ENCODE measurements around the gene RNF182. TPM values are rescaled to one million over a fixed set of nuclear protein-coding genes. Genes with fewer than 3 reads are reported as not detected.
A peak's percentile ranks its signal among the peaks of the same experiment; 100 is the strongest.

Gene RNF182
- total and polyA plus RNA-seq, 2 donors, result 0.90 to 1.4 TPM

GRCh38 chr6:13892017-13892645 is 32.6 kb upstream of the RNF182 start:
- no peak for DNase-seq (ENCODE audit: low read depth in 6 of 9, low spot score in 9 of 9)
- Histone ChIP-seq H3K4me3 (ENCODE audit: low read length in 2 of 2) (no peak overlapping the region), H3K27ac (ENCODE audit: low read depth in 1 of 2, low read length in 1 of 2) (no peak overlapping the region), H3K9me3 (ENCODE audit: control insufficient read depth in 2 of 2, insufficient read depth in 1 of 2, low read length in 1 of 2) (no peaks in the 10 kb centered on the region), H3K36me3 (ENCODE audit: control insufficient read depth in 2 of 2, insufficient read depth in 2 of 2, low read length in 1 of 2) (no peaks in the 10 kb centered on the region), H3K4me1 (ENCODE audit: control insufficient read depth in 2 of 2, insufficient read depth in 2 of 2, low read length in 2 of 2) (no peaks in the 10 kb centered on the region), H3K27me3 (ENCODE audit: control insufficient read depth in 2 of 2, insufficient read depth in 1 of 2, low read length in 1 of 2) (no peaks in the 10 kb centered on the region)
- 99% methylated on average over 2 of the region's 2 CpGs for WGBS

- H3K27ac ChIP-seq (ENCODE audit: low read depth in 1 of 2, low read length in 1 of 2), result no peak overlapping the region
- no peaks in the 10 kb centered on the region for H3K9me3 ChIP-seq (ENCODE audit: control insufficient read depth in 2 of 2, insufficient read depth in 1 of 2, low read length in 1 of 2)
- H3K27me3 ChIP-seq (ENCODE audit: control insufficient read depth in 2 of 2, insufficient read depth in 1 of 2, low read length in 1 of 2), result peaks cover 4 to 18% of the 10 kb centered on the region in 2 donors
- H3K36me3 ChIP-seq (ENCODE audit: control insufficient read depth in 2 of 2, insufficient read depth in 2 of 2, low read length in 1 of 2), result no peaks in the 10 kb centered on the region
- WGBS, result 98% methylated on average over 6 of the region's 6 CpGs
- DNase-seq (ENCODE audit: low read depth in 6 of 9, low spot score in 9 of 9), result no peak
- H3K4me3 ChIP-seq (ENCODE audit: low read length in 2 of 2), result no peak overlapping the region
- H3K4me1 ChIP-seq (ENCODE audit: control insufficient read depth in 2 of 2, insufficient read depth in 2 of 2, low read length in 2 of 2), result no peaks in the 10 kb centered on the region
These were observed 21.8 kb upstream of the RNF182 start for GRCh38 chr6:13902922-13903321.

GRCh38 chr6:13903364-13903763 is 21.4 kb upstream of the RNF182 start:
- no peak for DNase-seq (ENCODE audit: low read depth in 6 of 9, low spot score in 9 of 9)
- Histone ChIP-seq H3K36me3 (ENCODE audit: control insufficient read depth in 2 of 2, insufficient read depth in 2 of 2, low read length in 1 of 2) (no peaks in the 10 kb centered on the region), H3K4me3 (ENCODE audit: low read length in 2 of 2) (no peak overlapping the region), H3K27me3 (ENCODE audit: control insufficient read depth in 2 of 2, insufficient read depth in 1 of 2, low read length in 1 of 2) (peaks cover 5 to 18% of the 10 kb centered on the region in 2 donors), H3K4me1 (ENCODE audit: control insufficient read depth in 2 of 2, insufficient read depth in 2 of 2, low read length in 2 of 2) (no peaks in the 10 kb centered on the region), H3K27ac (ENCODE audit: low read depth in 1 of 2, low read length in 1 of 2) (no peak overlapping the region), H3K9me3 (ENCODE audit: control insufficient read depth in 2 of 2, insufficient read depth in 1 of 2, low read length in 1 of 2) (no peaks in the 10 kb centered on the region)
- 76% methylated on average over 3 of the region's 3 CpGs for WGBS

GRCh38 chr6:13907001-13907350 is 17.8 kb upstream of the RNF182 start:
- WGBS, result 95% methylated on average over 2 of the region's 2 CpGs
- DNase-seq (ENCODE audit: low read depth in 6 of 9, low spot score in 9 of 9), result no peak
- H3K4me1 ChIP-seq (ENCODE audit: control insufficient read depth in 2 of 2, insufficient read depth in 2 of 2, low read length in 2 of 2), result peaks cover 0 to 4% of the 10 kb centered on the region in 2 donors
- H3K9me3 ChIP-seq (ENCODE audit: control insufficient read depth in 2 of 2, insufficient read depth in 1 of 2, low read length in 1 of 2), result no peaks in the 10 kb centered on the region
- H3K27ac ChIP-seq (ENCODE audit: low read depth in 1 of 2, low read length in 1 of 2), result no peak overlapping the region
- H3K4me3 ChIP-seq (ENCODE audit: low read length in 2 of 2), result no peak overlapping the region
- H3K36me3 ChIP-seq (ENCODE audit: control insufficient read depth in 2 of 2, insufficient read depth in 2 of 2, low read length in 1 of 2), result no peaks in the 10 kb centered on the region
- peaks cover 9 to 34% of the 10 kb centered on the region in 2 donors for H3K27me3 ChIP-seq (ENCODE audit: control insufficient read depth in 2 of 2, insufficient read depth in 1 of 2, low read length in 1 of 2)

GRCh38 chr6:13907614-13908215 is 17.0 kb upstream of the RNF182 start:
- Histone ChIP-seq H3K36me3 (ENCODE audit: control insufficient read depth in 2 of 2, insufficient read depth in 2 of 2, low read length in 1 of 2) (no peaks in the 10 kb centered on the region), H3K27ac (ENCODE audit: low read depth in 1 of 2, low read length in 1 of 2) (no peak overlapping the region), H3K9me3 (ENCODE audit: control insufficient read depth in 2 of 2, insufficient read depth in 1 of 2, low read length in 1 of 2) (no peaks in the 10 kb centered on the region), H3K4me3 (ENCODE audit: low read length in 2 of 2) (no peak overlapping the region), H3K27me3 (ENCODE audit: control insufficient read depth in 2 of 2, insufficient read depth in 1 of 2, low read length in 1 of 2) (peaks cover 9 to 36% of the 10 kb centered on the region in 2 donors), H3K4me1 (ENCODE audit: control insufficient read depth in 2 of 2, insufficient read depth in 2 of 2, low read length in 2 of 2) (peaks cover 0 to 4% of the 10 kb centered on the region in 2 donors)
- WGBS, result 86% methylated on average over 2 of the region's 2 CpGs
- DNase-seq (ENCODE audit: low read depth in 6 of 9, low spot score in 9 of 9), result no peak

GRCh38 chr6:13908955-13909381 is 15.8 kb upstream of the RNF182 start:
- 7% methylated on average over 3 of the region's 3 CpGs for WGBS
- DNase-seq (ENCODE audit: low read depth in 6 of 9, low spot score in 9 of 9), result peak in 6 of 9 donors; percentile 30 to 70 (median 34)
- no peak overlapping the region for H3K4me3 ChIP-seq (ENCODE audit: low read length in 2 of 2)

GRCh38 chr6:13910443-13910842 is 14.3 kb upstream of the RNF182 start:
- no peak overlapping the region for H3K27ac ChIP-seq (ENCODE audit: low read depth in 1 of 2, low read length in 1 of 2)
- DNase-seq (ENCODE audit: low read depth in 6 of 9, low spot score in 9 of 9), result no peak
- WGBS, result over 99% methylated on average over 2 of the region's 2 CpGs
- peaks cover 0 to 4% of the 10 kb centered on the region in 2 donors for H3K4me1 ChIP-seq (ENCODE audit: control insufficient read depth in 2 of 2, insufficient read depth in 2 of 2, low read length in 2 of 2)
- H3K4me3 ChIP-seq (ENCODE audit: low read length in 2 of 2), result no peak overlapping the region
- peaks cover 9 to 32% of the 10 kb centered on the region in 2 donors for H3K27me3 ChIP-seq (ENCODE audit: control insufficient read depth in 2 of 2, insufficient read depth in 1 of 2, low read length in 1 of 2)
- no peaks in the 10 kb centered on the region for H3K9me3 ChIP-seq (ENCODE audit: control insufficient read depth in 2 of 2, insufficient read depth in 1 of 2, low read length in 1 of 2)
- H3K36me3 ChIP-seq (ENCODE audit: control insufficient read depth in 2 of 2, insufficient read depth in 2 of 2, low read length in 1 of 2), result no peaks in the 10 kb centered on the region

More at GRCh38 chr6:13908955-13909381, 15.8 kb upstream of the RNF182 start:
- Histone ChIP-seq H3K27me3 (ENCODE audit: control insufficient read depth in 2 of 2, insufficient read depth in 1 of 2, low read length in 1 of 2) (peaks cover 9 to 32% of the 10 kb centered on the region in 2 donors), H3K4me1 (ENCODE audit: control insufficient read depth in 2 of 2, insufficient read depth in 2 of 2, low read length in 2 of 2) (peaks cover 0 to 4% of the 10 kb centered on the region in 2 donors), H3K27ac (ENCODE audit: low read depth in 1 of 2, low read length in 1 of 2) (no peak overlapping the region), H3K36me3 (ENCODE audit: control insufficient read depth in 2 of 2, insufficient read depth in 2 of 2, low read length in 1 of 2) (no peaks in the 10 kb centered on the region), H3K9me3 (ENCODE audit: control insufficient read depth in 2 of 2, insufficient read depth in 1 of 2, low read length in 1 of 2) (no peaks in the 10 kb centered on the region)

- Histone ChIP-seq H3K4me3 (ENCODE audit: low read length in 2 of 2) (no peak overlapping the region), H3K36me3 (ENCODE audit: control insufficient read depth in 2 of 2, insufficient read depth in 2 of 2, low read length in 1 of 2) (no peaks in the 10 kb centered on the region), H3K27me3 (ENCODE audit: control insufficient read depth in 2 of 2, insufficient read depth in 1 of 2, low read length in 1 of 2) (peaks cover 7 to 32% of the 10 kb centered on the region in 2 donors), H3K4me1 (ENCODE audit: control insufficient read depth in 2 of 2, insufficient read depth in 2 of 2, low read length in 2 of 2) (peaks cover 0 to 4% of the 10 kb centered on the region in 2 donors), H3K9me3 (ENCODE audit: control insufficient read depth in 2 of 2, insufficient read depth in 1 of 2, low read length in 1 of 2) (no peaks in the 10 kb centered on the region), H3K27ac (ENCODE audit: low read depth in 1 of 2, low read length in 1 of 2) (no peak overlapping the region)
- no peak for DNase-seq (ENCODE audit: low read depth in 6 of 9, low spot score in 9 of 9)
- WGBS, result 95% methylated on average over 2 of the region's 2 CpGs
These were observed 13.4 kb upstream of the RNF182 start for GRCh38 chr6:13911337-13911736.

GRCh38 chr6:13913226-13914001 is 11.3 kb upstream of the RNF182 start:
- no peak overlapping the region for H3K4me3 ChIP-seq (ENCODE audit: low read length in 2 of 2)
- 82% methylated on average over 8 of the region's 8 CpGs for WGBS
- peaks cover 3 to 26% of the 10 kb centered on the region in 2 donors for H3K27me3 ChIP-seq (ENCODE audit: control insufficient read depth in 2 of 2, insufficient read depth in 1 of 2, low read length in 1 of 2)

More at GRCh38 chr6:13913226-13914001, 11.3 kb upstream of the RNF182 start:
- DNase-seq (ENCODE audit: low read depth in 6 of 9, low spot score in 9 of 9), result no peak
- no peaks in the 10 kb centered on the region for H3K9me3 ChIP-seq (ENCODE audit: control insufficient read depth in 2 of 2, insufficient read depth in 1 of 2, low read length in 1 of 2)
- peaks cover 0 to 6% of the 10 kb centered on the region in 2 donors for H3K4me1 ChIP-seq (ENCODE audit: control insufficient read depth in 2 of 2, insufficient read depth in 2 of 2, low read length in 2 of 2)
- H3K36me3 ChIP-seq (ENCODE audit: control insufficient read depth in 2 of 2, insufficient read depth in 2 of 2, low read length in 1 of 2), result no peaks in the 10 kb centered on the region
- no peak overlapping the region for H3K27ac ChIP-seq (ENCODE audit: low read depth in 1 of 2, low read length in 1 of 2)
